Prostate gland (tissue), 2 donors: Measurements from ENCODE around the gene ANKRD44. TPM values are rescaled to one million over a fixed set of nuclear protein-coding genes. Genes with fewer than 3 reads are reported as not detected.

Source experiments
- DNase-seq: peaks from one replicate; pipeline ENCODE4 v3.0.0-alpha.2; 2019; ENCODE audit warnings: low spot score
- H3K27ac ChIP-seq, 2 donors: fragments of 200-600 bp; sonication (generic); 2 replicates each; pipeline ENCODE4 v1.5.1; 2017 to 2019
- H3K27me3 ChIP-seq: fragments of 200-600 bp; sonication (generic); replicated peaks from 2 replicates; pipeline ENCODE4 v1.5.1; 2019; ENCODE audit not compliant: insufficient read depth
- H3K36me3 ChIP-seq, 2 donors: fragments of 200-600 bp; sonication (generic); 1 replicate in 1 of 2; 2 replicates in 1 of 2; pipeline versions ENCODE4 v1.5.1 to v1.8.1; 2017 to 2019
- H3K4me1 ChIP-seq: fragments of 200-600 bp; sonication (generic); replicated peaks from 2 replicates; pipeline ENCODE4 v1.5.1; 2019
- H3K4me3 ChIP-seq, 2 donors: fragments of 200-600 bp; sonication (generic); 2 replicates each; pipeline ENCODE4 v1.5.1; 2017 to 2019
- H3K9me3 ChIP-seq: fragments of 200-600 bp; sonication (generic); 2 replicates; pipeline ENCODE4 v1.5.1; 2017
- POLR2A ChIP-seq: fragments of 450-650 bp; IDR thresholded peaks from one replicate; pipeline ENCODE4 v1.6.1; 2016; ENCODE audit warnings: antibody characterized with exemption, mild to moderate bottlenecking
- POLR2AphosphoS5 ChIP-seq: sonication (generic); formaldehyde crosslinking; IDR thresholded peaks from one replicate; pipeline ENCODE4 v1.6.1; 2017; ENCODE audit warnings: antibody characterized with exemption
- WGBS: methylation state at CpG from one replicate; pipeline ENCODE4 v1.1.5; 2018; 5-methylcytosine and 5-hydroxymethylcytosine counted together
- intact Hi-C: fragments of 100-400 bp; cut with DNase I; formaldehyde crosslinking; loops from one replicate; pipeline ENCODE4 v1.14.2; 2022
- total RNA-seq, 2 donors: library from RNA; depleted of rRNA; stranded (reverse); fragments of >200 nt; gene quantifications; one replicate each; pipeline ENCODE4 v1.1.0, GENCODE V29; 2016
- TF ChIP-seq, protein P1 (sequence below), 4 experiments: fragments of 200-600 bp in 2 of 4; fragments of 450-650 bp in 2 of 4; sonication (generic) in 2 of 4; IDR thresholded peaks; 1 replicate in 3 of 4; 2 replicates in 1 of 4; pipeline ENCODE4 v1.5.1; 2016 to 2019; ENCODE audit warnings: antibody characterized with exemption in 4 of 4, mild to moderate bottlenecking in 2 of 4, moderate library complexity in 2 of 4

ANKRD44 gene
- total RNA-seq, 2 donors from 2014 or later: 6.0 to 11.2 TPM

DNA sequence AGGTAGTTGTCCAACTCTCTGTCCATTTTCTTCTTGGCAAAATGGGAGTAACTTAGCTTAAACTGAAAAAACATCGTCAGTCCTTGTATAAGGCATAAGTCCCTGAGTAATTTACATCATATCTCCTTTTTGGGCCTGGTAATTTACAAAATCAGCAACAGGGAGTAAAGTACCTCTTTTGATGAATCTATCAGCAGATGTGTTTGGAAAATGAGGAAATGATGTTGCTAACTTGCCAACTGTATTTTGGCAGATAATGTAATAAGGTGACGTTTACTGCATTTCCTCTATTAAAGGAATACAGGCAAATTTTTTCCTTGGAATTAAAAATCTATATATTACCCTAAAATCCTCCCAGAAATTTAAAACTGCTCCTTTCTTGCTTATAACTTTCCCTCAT, 29.2 kb downstream of the ANKRD44 start:
- TF ChIP-seq POLR2A: no peak
- no peak for TF ChIP-seq POLR2AphosphoS5
- TF ChIP-seq, protein P1, sequence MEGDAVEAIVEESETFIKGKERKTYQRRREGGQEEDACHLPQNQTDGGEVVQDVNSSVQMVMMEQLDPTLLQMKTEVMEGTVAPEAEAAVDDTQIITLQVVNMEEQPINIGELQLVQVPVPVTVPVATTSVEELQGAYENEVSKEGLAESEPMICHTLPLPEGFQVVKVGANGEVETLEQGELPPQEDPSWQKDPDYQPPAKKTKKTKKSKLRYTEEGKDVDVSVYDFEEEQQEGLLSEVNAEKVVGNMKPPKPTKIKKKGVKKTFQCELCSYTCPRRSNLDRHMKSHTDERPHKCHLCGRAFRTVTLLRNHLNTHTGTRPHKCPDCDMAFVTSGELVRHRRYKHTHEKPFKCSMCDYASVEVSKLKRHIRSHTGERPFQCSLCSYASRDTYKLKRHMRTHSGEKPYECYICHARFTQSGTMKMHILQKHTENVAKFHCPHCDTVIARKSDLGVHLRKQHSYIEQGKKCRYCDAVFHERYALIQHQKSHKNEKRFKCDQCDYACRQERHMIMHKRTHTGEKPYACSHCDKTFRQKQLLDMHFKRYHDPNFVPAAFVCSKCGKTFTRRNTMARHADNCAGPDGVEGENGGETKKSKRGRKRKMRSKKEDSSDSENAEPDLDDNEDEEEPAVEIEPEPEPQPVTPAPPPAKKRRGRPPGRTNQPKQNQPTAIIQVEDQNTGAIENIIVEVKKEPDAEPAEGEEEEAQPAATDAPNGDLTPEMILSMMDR (IDR thresholded peaks at IDR 0.05): no peak
- Histone ChIP-seq H3K27me3 (no peaks in the 10 kb centered on the region), H3K4me3 (no peak overlapping the region), H3K4me1 (no peaks in the 10 kb centered on the region), H3K36me3 (no peaks in the 10 kb centered on the region), H3K9me3 (no peaks in the 10 kb centered on the region), H3K27ac (no peak overlapping the region)
- DNase-seq: no peak
- intact Hi-C loops: no loop called here
- 61% methylated on average over 2 of the region's 2 CpGs for WGBS

DNA sequence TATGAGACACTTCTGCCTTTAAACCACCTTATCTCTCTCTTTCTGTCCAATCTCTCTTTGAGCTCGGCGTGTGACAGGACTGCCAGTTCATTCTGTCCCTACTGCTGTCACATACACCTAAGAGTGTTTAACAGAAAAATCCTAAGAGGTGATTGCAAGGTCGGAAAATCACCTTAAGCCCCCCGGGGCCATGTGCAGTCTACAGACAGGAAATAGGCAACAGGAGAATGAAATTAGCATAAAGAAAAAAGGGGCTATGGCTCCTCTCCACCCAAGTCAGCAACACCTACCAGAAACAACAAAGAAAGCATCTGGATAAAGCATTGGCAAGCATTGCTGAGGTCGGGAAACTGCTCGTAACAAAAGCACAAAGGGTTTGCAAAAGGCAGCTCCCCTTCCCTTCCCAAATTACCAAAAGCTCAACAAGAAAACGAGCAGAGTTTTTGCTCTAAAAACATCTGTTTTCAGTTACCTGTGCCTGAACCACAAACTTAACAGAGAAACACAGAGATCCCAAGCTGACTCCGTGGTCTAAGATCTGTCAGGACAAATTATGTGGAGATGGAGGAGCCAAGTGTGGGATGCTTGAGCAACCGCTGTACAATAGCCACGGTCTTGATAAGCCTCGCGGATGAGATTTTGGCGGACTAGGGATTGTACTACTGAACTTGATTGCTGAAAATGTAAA, 30.4 kb downstream of the ANKRD44 start:
- intact Hi-C loops: no loop called here
- H3K36me3 ChIP-seq: no peaks in the 10 kb centered on the region
- TF ChIP-seq POLR2A (no peak), POLR2AphosphoS5 (no peak)
- TF ChIP-seq, protein P1 (IDR thresholded peaks at IDR 0.05): no peak
- no peaks in the 10 kb centered on the region for H3K27me3 ChIP-seq
- no peaks in the 10 kb centered on the region for H3K9me3 ChIP-seq
- H3K27ac ChIP-seq: no peak overlapping the region
- H3K4me1 ChIP-seq: no peaks in the 10 kb centered on the region
- DNase-seq: no peak
- no peak overlapping the region for H3K4me3 ChIP-seq
- WGBS: 48% methylated on average over 13 of the region's 13 CpGs

DNA sequence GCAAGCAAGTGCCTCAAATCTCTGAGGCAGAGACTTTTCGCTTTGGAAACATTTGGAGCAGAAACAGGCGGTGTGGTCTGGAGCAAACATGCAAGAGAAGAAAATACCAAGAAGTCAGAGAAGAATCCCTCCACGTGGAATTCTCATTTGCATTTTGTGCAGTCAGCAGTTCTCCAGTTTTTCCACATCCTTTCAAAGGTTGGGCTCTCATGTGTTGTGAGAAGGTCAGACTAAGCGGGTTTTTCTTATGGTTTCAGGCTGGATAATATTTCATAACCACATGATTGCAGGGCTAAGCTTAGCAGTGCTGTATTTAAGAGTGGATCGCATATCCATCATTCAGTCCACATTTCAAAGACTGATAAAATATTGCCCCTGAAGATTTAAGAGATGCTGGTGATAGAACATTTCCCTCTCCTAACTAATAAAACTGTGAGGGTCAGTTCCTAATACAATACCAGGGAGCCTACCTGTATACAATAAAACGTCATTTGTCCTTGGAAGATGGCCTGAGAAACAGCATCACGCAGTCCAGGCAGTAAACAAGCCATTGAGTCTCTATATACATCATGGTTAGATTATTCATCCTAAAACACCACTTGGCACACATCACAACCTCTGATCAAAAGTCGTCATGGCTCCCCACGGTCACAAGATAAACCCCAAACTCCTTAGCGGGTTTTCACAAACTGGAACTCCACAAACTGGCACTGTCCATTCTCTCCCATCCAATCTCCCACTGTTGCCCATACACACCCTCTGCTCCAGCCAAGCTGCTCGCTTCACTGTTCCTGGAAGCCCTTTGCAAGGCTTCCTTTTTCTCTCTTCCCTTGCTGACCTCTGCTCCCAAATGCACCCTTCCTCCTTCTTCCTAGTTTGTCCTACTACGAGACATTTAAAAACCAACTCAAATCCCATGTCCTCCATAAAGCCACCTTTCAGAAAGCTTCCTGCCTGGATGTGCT, 31.5 kb downstream of the ANKRD44 start:
- WGBS: 83% methylated on average over 12 of the region's 12 CpGs
- no peak overlapping the region for H3K27ac ChIP-seq
- intact Hi-C loops: no loop called here
- no peaks in the 10 kb centered on the region for H3K36me3 ChIP-seq
- no peaks in the 10 kb centered on the region for H3K4me1 ChIP-seq
- no peak overlapping the region for H3K4me3 ChIP-seq
- DNase-seq: no peak
- H3K27me3 ChIP-seq: no peaks in the 10 kb centered on the region
- no peaks in the 10 kb centered on the region for H3K9me3 ChIP-seq
- TF ChIP-seq, protein P1 (IDR thresholded peaks at IDR 0.05): no peak
- TF ChIP-seq POLR2A: no peak
- no peak for TF ChIP-seq POLR2AphosphoS5

DNA sequence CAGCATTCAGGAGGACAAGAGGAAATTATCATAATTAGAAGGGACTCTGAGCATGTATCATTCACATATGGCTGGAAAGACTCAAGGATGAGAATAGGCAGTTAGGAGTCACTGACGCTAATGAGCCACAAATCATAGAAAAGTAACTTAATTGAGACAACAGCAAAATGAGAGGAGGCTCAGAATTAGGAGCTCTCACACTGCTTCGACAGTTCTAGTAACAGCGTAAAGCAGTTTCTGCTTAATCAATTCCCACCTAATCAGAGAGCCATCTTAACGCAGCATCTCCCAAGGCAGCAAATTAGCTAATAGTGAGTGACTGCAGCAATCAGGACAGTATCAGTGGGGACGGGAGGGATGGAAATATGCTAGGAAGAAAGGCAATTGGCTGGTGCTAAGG, 32.8 kb downstream of the ANKRD44 start:
- Histone ChIP-seq H3K27ac (no peak overlapping the region), H3K4me1 (no peaks in the 10 kb centered on the region), H3K36me3 (no peaks in the 10 kb centered on the region), H3K9me3 (no peaks in the 10 kb centered on the region), H3K27me3 (no peaks in the 10 kb centered on the region), H3K4me3 (no peak overlapping the region)
- no peak for DNase-seq
- TF ChIP-seq POLR2A: no peak
- TF ChIP-seq, protein P1 (IDR thresholded peaks at IDR 0.05): no peak
- intact Hi-C loops: no loop called here
- WGBS: 87% methylated on average over 5 of the region's 5 CpGs
